Neuronal stem cell (in vitro differentiated cells): Measurements from ENCODE around the gene PLEKHM3.

Source experiments
- DNase-seq: peaks from one replicate; pipeline ENCODE4 v3.0.0-alpha.2; 2013; ENCODE audit warnings: low spot score
- H2AFZ ChIP-seq: one replicate; pipeline ENCODE4 v1.6.1; 2013; ENCODE audit warnings: mild to moderate bottlenecking, low read length, inconsistent platforms
- H2AK5ac ChIP-seq: 2 replicates; pipeline ENCODE4 v1.6.1; 2013; ENCODE audit warnings: low read depth, mild to moderate bottlenecking, inconsistent platforms, low read length, moderate library complexity, mixed read lengths
- H2BK120ac ChIP-seq: 2 replicates; pipeline ENCODE4 v1.6.1; 2013; ENCODE audit warnings: low read depth, mild to moderate bottlenecking, inconsistent platforms, low read length, moderate library complexity, mixed read lengths
- H2BK12ac ChIP-seq: one replicate; pipeline ENCODE4 v1.6.1; 2013; ENCODE audit warnings: low read length, inconsistent platforms
- H2BK15ac ChIP-seq: 2 replicates; pipeline ENCODE4 v1.6.1; 2013; ENCODE audit warnings: mild to moderate bottlenecking, low read length, inconsistent platforms, mixed read lengths
- H2BK5ac ChIP-seq: one replicate; pipeline ENCODE4 v1.6.1; 2013; ENCODE audit warnings: inconsistent platforms, mild to moderate bottlenecking, low read length, moderate library complexity
- H3K14ac ChIP-seq: one replicate; pipeline ENCODE4 v1.6.1; 2013; ENCODE audit warnings: low read length, inconsistent platforms
- H3K18ac ChIP-seq: 2 replicates; pipeline ENCODE4 v1.6.1; 2013; ENCODE audit warnings: low read length, inconsistent platforms
- H3K23ac ChIP-seq: 2 replicates; pipeline ENCODE4 v1.6.1; 2013; ENCODE audit warnings: low read depth, mild to moderate bottlenecking, mixed read lengths, low read length, inconsistent platforms; ENCODE audit not compliant: poor library complexity
- H3K27ac ChIP-seq: replicated peaks from 3 replicates; pipeline ENCODE4 v1.5.1; 2013; ENCODE audit warnings: low read length, inconsistent platforms
- H3K27me3 ChIP-seq, 3 experiments: 2 replicates each; pipeline ENCODE4 v1.6.1; 2013; ENCODE audit warnings: low read length in 3 of 3, mild to moderate bottlenecking in 2 of 3, inconsistent platforms in 1 of 3, low read depth in 1 of 3, mixed read lengths in 1 of 3, moderate library complexity in 1 of 3; ENCODE audit not compliant: control insufficient read depth in 3 of 3, insufficient read depth in 3 of 3
- H3K36me3 ChIP-seq, 2 donors: replicated peaks in 1 of 2; 2 replicates each; pipeline ENCODE4 v1.6.1; 2013; ENCODE audit warnings: low read length in 2 of 2; ENCODE audit not compliant: control insufficient read depth in 2 of 2, insufficient read depth in 2 of 2
- H3K4ac ChIP-seq: 2 replicates; pipeline ENCODE4 v1.6.1; 2013; ENCODE audit warnings: inconsistent platforms, mild to moderate bottlenecking, low read length, moderate library complexity
- H3K4me1 ChIP-seq, 2 donors: 1 replicate in 1 of 2; 2 replicates in 1 of 2; pipeline ENCODE4 v1.6.1; 2013; ENCODE audit warnings: low read length in 2 of 2, low read depth in 1 of 2; ENCODE audit not compliant: control insufficient read depth in 2 of 2, insufficient read depth in 1 of 2
- H3K4me2 ChIP-seq: one replicate; pipeline ENCODE4 v1.6.1; 2013; ENCODE audit warnings: mild to moderate bottlenecking, low read length, inconsistent platforms; ENCODE audit not compliant: insufficient read depth, poor library complexity, severe bottlenecking
- H3K4me3 ChIP-seq, 2 donors: 2 replicates each; pipeline ENCODE4 v1.5.1; 2013; ENCODE audit warnings: low read length in 2 of 2, mild to moderate bottlenecking in 2 of 2, inconsistent platforms in 1 of 2, moderate library complexity in 1 of 2
- H3K79me1 ChIP-seq: one replicate; pipeline ENCODE4 v1.6.1; 2013; ENCODE audit warnings: low read depth, mild to moderate bottlenecking, inconsistent platforms, low read length, moderate library complexity
- H3K9ac ChIP-seq: one replicate; pipeline ENCODE4 v1.6.1; 2013; ENCODE audit warnings: mild to moderate bottlenecking, low read depth, low read length, inconsistent platforms; ENCODE audit not compliant: poor library complexity
- H3K9me3 ChIP-seq, 2 donors: replicated peaks in 1 of 2; 2 replicates each; pipeline versions ENCODE3 to v1.6.1; 2013; ENCODE audit warnings: low read length in 2 of 2, mild to moderate bottlenecking in 2 of 2, inconsistent platforms in 1 of 2, low read depth in 1 of 2, mixed read lengths in 1 of 2, moderate library complexity in 1 of 2; ENCODE audit not compliant: control insufficient read depth in 2 of 2, insufficient read depth in 1 of 2
- H4K8ac ChIP-seq: one replicate; pipeline ENCODE4 v1.6.1; 2013; ENCODE audit warnings: low read depth, mild to moderate bottlenecking, inconsistent platforms, low read length, moderate library complexity
- H4K91ac ChIP-seq: one replicate; pipeline ENCODE4 v1.6.1; 2013; ENCODE audit warnings: low read length, low read depth, mild to moderate bottlenecking, inconsistent platforms; ENCODE audit not compliant: poor library complexity
- WGBS, 2 donors: extraction: QIAGEN DNeasy Blood & Tissue Kit; methylation state at CpG; one replicate each; pipeline ENCODE4 v1.1.7; 2013; ENCODE audit warnings: missing lambda C conversion rate in 2 of 2, mixed read lengths in 1 of 2; ENCODE audit not compliant: insufficient read length in 2 of 2, insufficient replicate concordance in 1 of 2; ENCODE audit errors: extremely low coverage in 2 of 2; 5-methylcytosine and 5-hydroxymethylcytosine counted together

The PLEKHM3 gene

GRCh38 chr2:207937823-207938222 lies 87.5 kb downstream of the PLEKHM3 start:
- Histone ChIP-seq H3K4me3 (no peak overlapping the region), H2AK5ac (no peak overlapping the region), H3K9ac (no peak overlapping the region), H4K8ac (no peak overlapping the region), H2BK12ac (no peak overlapping the region), H3K14ac (no peak overlapping the region), H3K18ac (no peak overlapping the region), H2BK15ac (no peak overlapping the region), H3K4me1 (peaks cover 0 to 15% of the 10 kb centered on the region in 2 donors), H3K79me1 (no peaks in the 10 kb centered on the region), H2BK120ac (no peak overlapping the region), H3K4me2 (no peak overlapping the region), H3K9me3 (no peaks in the 10 kb centered on the region), H4K91ac (no peak overlapping the region), H2AFZ (no peak overlapping the region), H2BK5ac (no peak overlapping the region), H3K36me3 (no peaks in the 10 kb centered on the region), H3K23ac (no peak overlapping the region), H3K4ac (no peak overlapping the region), H3K27me3 (no peaks in the 10 kb centered on the region), H3K27ac (no peak overlapping the region)
- no peak for DNase-seq
- WGBS, 2 donors = no CpG with 5 or more reads among the region's 2 CpGs

GRCh38 chr2:207937253-207937652 lies 88.1 kb downstream of the PLEKHM3 start:
- H3K18ac ChIP-seq = no peak overlapping the region
- H3K27me3 ChIP-seq = no peaks in the 10 kb centered on the region
- no peaks in the 10 kb centered on the region for H3K36me3 ChIP-seq
- DNase-seq = no peak
- H2AK5ac ChIP-seq = no peak overlapping the region
- H4K8ac ChIP-seq = no peak overlapping the region
- H3K79me1 ChIP-seq = no peaks in the 10 kb centered on the region
- H2BK120ac ChIP-seq = no peak overlapping the region
- H2BK15ac ChIP-seq = no peak overlapping the region
- peaks cover 0 to 15% of the 10 kb centered on the region in 2 donors for H3K4me1 ChIP-seq
- H3K14ac ChIP-seq = no peak overlapping the region
- H3K9ac ChIP-seq = no peak overlapping the region
- no peak overlapping the region for H2BK12ac ChIP-seq
- H3K4me2 ChIP-seq = no peak overlapping the region
- H3K9me3 ChIP-seq = no peaks in the 10 kb centered on the region
- H3K27ac ChIP-seq = no peak overlapping the region
- H2BK5ac ChIP-seq = no peak overlapping the region
- no peak overlapping the region for H3K4ac ChIP-seq
- no peak overlapping the region for H2AFZ ChIP-seq
- H4K91ac ChIP-seq = no peak overlapping the region
- WGBS, 2 donors = no CpG with 5 or more reads among the region's 4 CpGs
- no peak overlapping the region for H3K4me3 ChIP-seq
- H3K23ac ChIP-seq = no peak overlapping the region

GRCh38 chr2:207936380-207936779 lies 88.9 kb downstream of the PLEKHM3 start:
- no peak overlapping the region for H2BK15ac ChIP-seq
- no peak overlapping the region for H3K18ac ChIP-seq
- no peak overlapping the region for H2AK5ac ChIP-seq
- no peaks in the 10 kb centered on the region for H3K79me1 ChIP-seq
- H3K4me1 ChIP-seq = peaks cover 0 to 15% of the 10 kb centered on the region in 2 donors
- no peaks in the 10 kb centered on the region for H3K27me3 ChIP-seq
- WGBS, 2 donors = no CpG with 5 or more reads among the region's 1 CpG
- no peak overlapping the region for H3K23ac ChIP-seq
- no peak overlapping the region for H3K4me2 ChIP-seq
- no peak overlapping the region for H3K9ac ChIP-seq
- no peak overlapping the region for H4K91ac ChIP-seq
- H3K4me3 ChIP-seq = no peak overlapping the region
- DNase-seq = no peak
- H3K4ac ChIP-seq = no peak overlapping the region
- no peaks in the 10 kb centered on the region for H3K36me3 ChIP-seq
- no peak overlapping the region for H3K27ac ChIP-seq
- H3K14ac ChIP-seq = no peak overlapping the region
- no peak overlapping the region for H2BK12ac ChIP-seq
- H2BK120ac ChIP-seq = no peak overlapping the region
- H2AFZ ChIP-seq = no peak overlapping the region
- H2BK5ac ChIP-seq = no peak overlapping the region
- no peak overlapping the region for H4K8ac ChIP-seq
- no peaks in the 10 kb centered on the region for H3K9me3 ChIP-seq

- no peak overlapping the region for H3K18ac ChIP-seq
- H2BK15ac ChIP-seq = no peak overlapping the region
- no peak overlapping the region for H3K4ac ChIP-seq
- no peaks in the 10 kb centered on the region for H3K27me3 ChIP-seq
- no peak overlapping the region for H4K8ac ChIP-seq
- H2BK12ac ChIP-seq = no peak overlapping the region
- H3K4me1 ChIP-seq = peaks cover 0 to 15% of the 10 kb centered on the region in 2 donors
- H2BK5ac ChIP-seq = no peak overlapping the region
- H3K27ac ChIP-seq = no peak overlapping the region
- no peaks in the 10 kb centered on the region for H3K36me3 ChIP-seq
- H2AFZ ChIP-seq = no peak overlapping the region
- WGBS, 2 donors = no CpG with 5 or more reads among the region's 4 CpGs
- H3K9ac ChIP-seq = no peak overlapping the region
- no peak overlapping the region for H4K91ac ChIP-seq
- H3K4me2 ChIP-seq = no peak overlapping the region
- H2AK5ac ChIP-seq = no peak overlapping the region
- H3K9me3 ChIP-seq = no peaks in the 10 kb centered on the region
- H3K23ac ChIP-seq = no peak overlapping the region
- no peak for DNase-seq
- H2BK120ac ChIP-seq = no peak overlapping the region
- H3K79me1 ChIP-seq = no peaks in the 10 kb centered on the region
- no peak overlapping the region for H3K14ac ChIP-seq
- H3K4me3 ChIP-seq = no peak overlapping the region
Observed at GRCh38 chr2:207935991-207936370, 89.3 kb downstream of the PLEKHM3 start.
